Measurements from ENCODE around the gene SCN10A.

The SCN10A gene

GRCh38 chr3:38816026-38816425 lies at the start of gene SCN10A:
Gene SCN10A, minus strand, starts transcription at chr3:38816217. Its CDS starts 22,207 bp downstream, at chr3:38794010.
- DNase-seq (ENCODE audit: low read depth), result no peak

GRCh38 chr3:38853011-38853410 lies 37.0 kb upstream of the SCN10A start:
- no peak for DNase-seq (ENCODE audit: low read depth)

GRCh38 chr3:38843898-38844297 lies 27.9 kb upstream of the SCN10A start:
- DNase-seq (ENCODE audit: low read depth), result peak; percentile 53

- no peak for DNase-seq (ENCODE audit: low read depth)
Measured at GRCh38 chr3:38842266-38842965, 26.4 kb upstream of the SCN10A start.

GRCh38 chr3:38840987-38841386 lies 25.0 kb upstream of the SCN10A start:
- DNase-seq (ENCODE audit: low read depth), result no peak

GRCh38 chr3:38837358-38837757 lies 21.3 kb upstream of the SCN10A start:
- DNase-seq (ENCODE audit: low read depth), result no peak

GRCh38 chr3:38836561-38836960 lies 20.5 kb upstream of the SCN10A start:
- DNase-seq (ENCODE audit: low read depth), result no peak

- DNase-seq (ENCODE audit: low read depth), result no peak
Measured at GRCh38 chr3:38835939-38836338, 19.9 kb upstream of the SCN10A start.

- DNase-seq (ENCODE audit: low read depth), result no peak
Measured at GRCh38 chr3:38834717-38835116, 18.7 kb upstream of the SCN10A start.

- peak; percentile 71 for DNase-seq (ENCODE audit: low read depth)
Measured at GRCh38 chr3:38834110-38834509, 18.1 kb upstream of the SCN10A start.

- DNase-seq (ENCODE audit: low read depth), result peak; percentile 83
Measured at GRCh38 chr3:38829404-38829803, 13.4 kb upstream of the SCN10A start.

- no peak for DNase-seq (ENCODE audit: low read depth)
Measured at GRCh38 chr3:38828681-38829080, 12.7 kb upstream of the SCN10A start.

- DNase-seq (ENCODE audit: low read depth), result no peak
Measured at GRCh38 chr3:38827791-38828190, 11.8 kb upstream of the SCN10A start.

- no peak for DNase-seq (ENCODE audit: low read depth)
Measured at GRCh38 chr3:38826001-38826400, 10.0 kb upstream of the SCN10A start.

- DNase-seq (ENCODE audit: low read depth), result no peak
Measured at GRCh38 chr3:38824349-38824748, 8.3 kb upstream of the SCN10A start.

- DNase-seq (ENCODE audit: low read depth), result no peak
Measured at GRCh38 chr3:38823722-38824121, 7.7 kb upstream of the SCN10A start.

- no peak for DNase-seq (ENCODE audit: low read depth)
Measured at GRCh38 chr3:38823186-38823585, 7.2 kb upstream of the SCN10A start.

GRCh38 chr3:38811822-38812221 lies 4.2 kb downstream of the SCN10A start:
- no peak for DNase-seq (ENCODE audit: low read depth)

GRCh38 chr3:38805765-38806386 lies 10.1 kb downstream of the SCN10A start:
- peak; percentile 42 for DNase-seq (ENCODE audit: low read depth)

- DNase-seq (ENCODE audit: low read depth), result no peak
Measured at GRCh38 chr3:38805004-38805403, 11.0 kb downstream of the SCN10A start.

- no peak for DNase-seq (ENCODE audit: low read depth)
Measured at GRCh38 chr3:38800511-38800910, 15.5 kb downstream of the SCN10A start.

GRCh38 chr3:38793721-38794120 lies 22.3 kb downstream of the SCN10A start:
- no peak for DNase-seq (ENCODE audit: low read depth)

GRCh38 chr3:38792983-38793382 lies 23.0 kb downstream of the SCN10A start:
- no peak for DNase-seq (ENCODE audit: low read depth)

GRCh38 chr3:38782148-38782547 lies 33.9 kb downstream of the SCN10A start:
- no peak for DNase-seq (ENCODE audit: low read depth)
